Skin of body (tissue), 3 donors: ENCODE results near the gene IZUMO1. TPM values are rescaled to one million over a fixed set of nuclear protein-coding genes. Genes with fewer than 3 reads are reported as not detected.
"Not testable (repeated sequence)": the region's sequence is repeated elsewhere in the genome, so short reads cannot be mapped to it uniquely, and the experiment has no call there.

Experiments
- DNase-seq: peaks from one replicate; lab custom pipeline; 2025; lab: John Stamatoyannopoulos, UW
- small RNA-seq: library from RNA; depleted of rRNA; stranded (forward); fragments of <200 nt; gene quantifications from one replicate; pipeline ENCODE3, GENCODE V24; 2014; ENCODE audit warnings: low replicate concordance
- total RNA-seq: library from RNA; depleted of rRNA; stranded (reverse); fragments of >200 nt; gene quantifications from one replicate; pipeline ENCODE4 v1.2.3, GENCODE V29; 2014

Gene IZUMO1
- total RNA-seq, 1 donor from 2014 or later, result 0.10 TPM

GRCh38 chr19:48714759-48715675 lies 31.7 kb downstream of the IZUMO1 start:
- DNase-seq, result no peak

GRCh38 chr19:48713864-48714755 lies 32.6 kb downstream of the IZUMO1 start:
- peak; percentile 98 for DNase-seq

GRCh38 chr19:48713041-48713863 lies 33.5 kb downstream of the IZUMO1 start:
- no peak for DNase-seq

GRCh38 chr19:48711106-48711662 lies 35.5 kb downstream of the IZUMO1 start:
- no peak for DNase-seq

- DNase-seq, result no peak
Observed at GRCh38 chr19:48708471-48708870, 38.2 kb downstream of the IZUMO1 start.

GRCh38 chr19:48705431-48705830 lies 41.3 kb downstream of the IZUMO1 start:
- DNase-seq, result peak; percentile 28

- no peak for DNase-seq
Observed at GRCh38 chr19:48703316-48703715, 43.4 kb downstream of the IZUMO1 start.

- no peak for DNase-seq
Observed at GRCh38 chr19:48702701-48703100, 44.0 kb downstream of the IZUMO1 start.

- DNase-seq, result no peak
Observed at GRCh38 chr19:48698046-48698445, 48.7 kb downstream of the IZUMO1 start.

GRCh38 chr19:48696353-48697010 lies 50.2 kb downstream of the IZUMO1 start:
- no peak for DNase-seq

GRCh38 chr19:48695743-48696352 lies 50.9 kb downstream of the IZUMO1 start, which contains the start of gene FUT2:
FUT2 (plus strand) TSS chr19:48695971; CDS start chr19:48702957, 6,986 bp downstream.
- no peak for DNase-seq

GRCh38 chr19:48693629-48694028 lies 53.1 kb downstream of the IZUMO1 start:
- not testable (repeated sequence) for DNase-seq

Small RNA genes lying within 50 kb of the gene (small RNA-seq; reads per million reads assigned to genes)
- gene RNU6-317P, result not detected

Other genes starting within 250 kb of the IZUMO1 start
- 0.79 TPM for gene LMTK3, start 235.1 kb downstream of the IZUMO1 start, total RNA-seq
- gene SULT2B1, start 194.7 kb downstream of the IZUMO1 start, total RNA-seq, result 16.2 TPM
- gene SPACA4, start 140.2 kb downstream of the IZUMO1 start, total RNA-seq, result 0.20 TPM
- 2.0 TPM for gene FAM83E, start 131.8 kb downstream of the IZUMO1 start, total RNA-seq
- 1,454 TPM for gene RPL18, start 127.7 kb downstream of the IZUMO1 start, total RNA-seq
- gene SPHK2, start 127.4 kb downstream of the IZUMO1 start, total RNA-seq, result 4.6 TPM
- gene DBP, start 109.5 kb downstream of the IZUMO1 start, total RNA-seq, result 5.7 TPM
- 2.3 TPM for gene CA11, start 100.7 kb downstream of the IZUMO1 start, total RNA-seq
- 0.30 TPM for gene NTN5, start 73.9 kb downstream of the IZUMO1 start, total RNA-seq
- gene FUT2, start 50.9 kb downstream of the IZUMO1 start, total RNA-seq, result 0.59 TPM
- gene MAMSTR, start 27.2 kb downstream of the IZUMO1 start, total RNA-seq, result 1.7 TPM
- 6.5 TPM for gene RASIP1, start 6.3 kb downstream of the IZUMO1 start, total RNA-seq
- 2.9 TPM for gene FUT1, start 5.7 kb upstream of the IZUMO1 start, total RNA-seq
- gene FGF21, start 8.6 kb upstream of the IZUMO1 start, total RNA-seq, result not detected
- gene BCAT2, start 64.1 kb upstream of the IZUMO1 start, total RNA-seq, result 19.0 TPM
- gene HSD17B14, start 89.6 kb upstream of the IZUMO1 start, total RNA-seq, result 3.4 TPM
- gene PLEKHA4, start 121.7 kb upstream of the IZUMO1 start, total RNA-seq, result 8.4 TPM
- gene PPP1R15A, start 125.5 kb upstream of the IZUMO1 start, total RNA-seq, result 58.4 TPM
- 0.10 TPM for gene TULP2, start 151.8 kb upstream of the IZUMO1 start, total RNA-seq
- 97.8 TPM for gene NUCB1, start 153.4 kb upstream of the IZUMO1 start, total RNA-seq
- not detected for gene DHDH, start 186.8 kb upstream of the IZUMO1 start, total RNA-seq
- 22.9 TPM for gene BAX, start 208.0 kb upstream of the IZUMO1 start, total RNA-seq
- gene FTL, start 218.4 kb upstream of the IZUMO1 start, total RNA-seq, result 828 TPM
- gene GYS1, start 246.4 kb upstream of the IZUMO1 start, total RNA-seq, result 42.4 TPM
- gene RUVBL2, start 247.0 kb upstream of the IZUMO1 start, total RNA-seq, result 58.9 TPM